Ishikawa (cell line): ENCODE results near the gene DCP1B.

Experiments used
- EGR1 ChIP-seq: IDR thresholded peaks from 2 replicates; pipeline ENCODE4 v1.6.1; 2012
- EP300 ChIP-seq: IDR thresholded peaks from 2 replicates; pipeline ENCODE4 v1.6.1; 2012; ENCODE audit warnings: borderline replicate concordance
- MAX ChIP-seq: IDR thresholded peaks from 2 replicates; pipeline ENCODE4 v1.6.1; 2012
- NFIC ChIP-seq: IDR thresholded peaks from 2 replicates; pipeline ENCODE4 v1.6.1; 2012
- RAD21 ChIP-seq: IDR thresholded peaks from 2 replicates; pipeline ENCODE4 v1.6.1; 2012; ENCODE audit warnings: low read depth
- REST ChIP-seq: IDR thresholded peaks from 2 replicates; pipeline ENCODE4 v1.6.1; 2012; ENCODE audit warnings: low read depth, mild to moderate bottlenecking
- TAF1 ChIP-seq: IDR thresholded peaks from 2 replicates; pipeline ENCODE4 v1.6.1; 2012; ENCODE audit warnings: low read depth, mild to moderate bottlenecking

- no peak for TF ChIP-seq NFIC
- TF ChIP-seq MAX = no peak
- TF ChIP-seq EGR1 = no peak
- no peak for TF ChIP-seq TAF1
- TF ChIP-seq RAD21 = no peak
- no peak for TF ChIP-seq REST
- no peak for TF ChIP-seq EP300
Measured at GRCh38 chr12:2011643-2012607, 7.7 kb upstream of the DCP1B start.
